HepG2 (cell line): ENCODE measurements around the gene ZNF282. TPM values are rescaled to one million over a fixed set of nuclear protein-coding genes. Genes with fewer than 3 reads are reported as not detected.

Experiments
- AGO2 ChIP-seq: fragments of 200-400 bp; formaldehyde crosslinking; optimal IDR thresholded peaks from 2 replicates; pipeline ENCODE3; 2017; ENCODE audit warnings: mild to moderate bottlenecking, low read depth, low read length, moderate library complexity
- AHDC1 ChIP-seq: sonication (generic); formaldehyde crosslinking; IDR thresholded peaks from 2 replicates; pipeline ENCODE4 v1.5.1; 2020; ENCODE audit warnings: mild to moderate bottlenecking, missing genetic modification reagents, borderline replicate concordance
- AKNA ChIP-seq: sonication (generic); formaldehyde crosslinking; IDR thresholded peaks from 2 replicates; pipeline ENCODE4 v1.4.0; 2020; ENCODE audit warnings: missing genetic modification reagents, borderline replicate concordance
- BRCA1 ChIP-seq: sonication (generic); formaldehyde crosslinking; IDR thresholded peaks from 2 replicates; pipeline ENCODE4 v1.4.0; 2020; ENCODE audit warnings: missing genetic modification reagents
- FOXA3 ChIP-seq: IDR thresholded peaks from 2 replicates; pipeline ENCODE4 v1.6.1; 2016; ENCODE audit warnings: missing genetic modification reagents, missing compliant biosample characterization
- HCFC1 ChIP-seq: fragments of 150-350 bp; IDR thresholded peaks from 2 replicates; pipeline ENCODE4 v1.6.1; 2014; ENCODE audit warnings: low read depth, low read length
- JARID2 ChIP-seq: sonication (generic); formaldehyde crosslinking; IDR thresholded peaks from 2 replicates; pipeline ENCODE4 v1.8.1; 2023; ENCODE audit warnings: missing genetic modification reagents, inconsistent platforms; ENCODE audit not compliant: insufficient replicate concordance
- MLX ChIP-seq: IDR thresholded peaks from 2 replicates; pipeline ENCODE4 v1.6.1; 2016
- PHF20 ChIP-seq: sonication (generic); formaldehyde crosslinking; IDR thresholded peaks from 2 replicates; pipeline ENCODE4 v1.5.0; 2020; ENCODE audit warnings: mild to moderate bottlenecking, missing genetic modification reagents
- PLSCR1 ChIP-seq: sonication (generic); formaldehyde crosslinking; IDR thresholded peaks from 2 replicates; pipeline ENCODE4 v1.5.0; 2020; ENCODE audit warnings: missing genetic modification reagents, mild to moderate bottlenecking, borderline replicate concordance
- POLR2AphosphoS2 ChIP-seq: IDR thresholded peaks from 2 replicates; pipeline ENCODE4 v1.6.1; 2011; ENCODE audit warnings: low read depth, low read length, improper control_type of control experiment
- STAG1 ChIP-seq: sonication (generic); formaldehyde crosslinking; IDR thresholded peaks from 2 replicates; pipeline ENCODE4 v1.4.0; 2020; ENCODE audit warnings: missing genetic modification reagents
- TCF7L2 ChIP-seq: IDR thresholded peaks from 2 replicates; pipeline ENCODE4 v1.6.1; 2011; ENCODE audit warnings: mild to moderate bottlenecking, low read depth, low read length, moderate library complexity
- ZNF264 ChIP-seq: sonication (generic); formaldehyde crosslinking; IDR thresholded peaks from 2 replicates; pipeline ENCODE4 v1.4.0; 2020; ENCODE audit warnings: missing genetic modification reagents
- ZNF329 ChIP-seq: sonication (generic); formaldehyde crosslinking; IDR thresholded peaks from 2 replicates; pipeline ENCODE4 v1.9.0; 2021; ENCODE audit warnings: low read depth, mild to moderate bottlenecking, missing genetic modification reagents
- ZNF543 ChIP-seq: sonication (generic); formaldehyde crosslinking; IDR thresholded peaks from 2 replicates; pipeline ENCODE4 v1.4.0; 2020; ENCODE audit warnings: mild to moderate bottlenecking, missing genetic modification reagents
- ZNF788 ChIP-seq: sonication (generic); formaldehyde crosslinking; IDR thresholded peaks from 2 replicates; pipeline ENCODE4 v1.5.0; 2020; ENCODE audit warnings: mild to moderate bottlenecking, missing genetic modification reagents, borderline replicate concordance
- polyA plus RNA-seq, 8 experiments: library from polyadenylated mRNA; depleted of rRNA in 3 of 8; stranded (reverse) in 7 of 8; unstranded in 1 of 8; fragments of >200 nt; fragmentation: Illumina TruSeq in 4 of 8; extraction: Trizol in 4 of 8; gene quantifications; 2 replicates each; pipeline versions ENCODE4 v1.2.1 to v1.2.3, GENCODE V29; 2011 to 2016; ENCODE audit warnings: low read depth in 4 of 8, missing spikeins in 1 of 8, mixed read lengths in 1 of 8; ENCODE audit not compliant: insufficient read depth in 1 of 8
- total RNA-seq, 5 experiments: library from RNA; depleted of rRNA; stranded (reverse); fragments of >200 nt; fragmentation: Illumina TruSeq; extraction: Trizol; gene quantifications; 2 replicates each; pipeline ENCODE4 v1.2.3, GENCODE V29; 2016; ENCODE audit warnings: low read depth in 1 of 5

ZNF282 gene
- total and polyA plus RNA-seq, 2 of the 13 experiments (the other 11 are each of a cell fraction or from before 2014, with no cell fraction given): 9.1 to 20.9 TPM

- TF ChIP-seq PLSCR1 (CRISPR knock-in tag): peak; percentile 87
- peak; percentile 27 for TF ChIP-seq AGO2
- no peak for TF ChIP-seq JARID2 (CRISPR knock-in tag)
- no peak for TF ChIP-seq POLR2AphosphoS2
- peak; percentile 52; the same call in 1 of the 2 replicates for TF ChIP-seq MLX (CRISPR knock-in tag)
- peak; percentile 58 for TF ChIP-seq STAG1 (CRISPR knock-in tag)
- peak; percentile 75 for TF ChIP-seq PHF20 (CRISPR knock-in tag)
- peak; percentile 91 for TF ChIP-seq ZNF329 (CRISPR knock-in tag)
- TF ChIP-seq AKNA (CRISPR knock-in tag): no peak
- TF ChIP-seq HCFC1: no peak
- TF ChIP-seq FOXA3 (CRISPR knock-in tag): peak; percentile 43; the same call in 1 of the 2 replicates
- 0 out of 2 replicates have a peak, but pooled peaks have one; percentile 65 for TF ChIP-seq ZNF264
- TF ChIP-seq TCF7L2: no peak
- peak; percentile 21; the same call in 1 of the 2 replicates for TF ChIP-seq AHDC1 (CRISPR knock-in tag)
- peak; percentile 88 for TF ChIP-seq BRCA1 (CRISPR knock-in tag)
- TF ChIP-seq ZNF543 (CRISPR knock-in tag): peak; percentile 85
- no peak; the same call in 1 of the 2 replicates for TF ChIP-seq ZNF788
Observed at GRCh38 chr7:149261829-149262617, 66.7 kb downstream of the ZNF282 start, which contains the start of gene ZNF783 (continued).
